A673 (cell line): Measurements from ENCODE around the gene ZNF385C.

ENCODE experiments used
- CTCF ChIP-seq: fragments of 300-800, 200-600 bp; sonication (generic); conservative IDR thresholded peaks from 2 replicates; pipeline ENCODE4 v1.5.1; 2017; ENCODE audit warnings: low read depth, mild to moderate bottlenecking, antibody characterized with exemption, low read length, moderate library complexity, mixed read lengths
- EZH2 ChIP-seq: fragments of 200-600 bp; sonication (generic); IDR thresholded peaks from 2 replicates; pipeline ENCODE4 v1.6.1; 2017; ENCODE audit warnings: borderline replicate concordance, low read depth, mild to moderate bottlenecking, mixed read lengths, antibody characterized with exemption, low read length; ENCODE audit not compliant: poor library complexity, severe bottlenecking

GRCh38 chr17:42106009-42106408 lies 7.7 kb upstream of the ZNF385C start:
- no peak for TF ChIP-seq CTCF
- no peak for TF ChIP-seq EZH2
